Gastrocnemius medialis (tissue), 4 donors: ENCODE data around the gene RCVRN.

Experiments used
- POLR2A ChIP-seq, 2 donors: fragments of 450-650 bp; IDR thresholded peaks; one replicate each; pipeline ENCODE4 v1.6.1; 2017; ENCODE audit warnings: antibody characterized with exemption in 2 of 2, mild to moderate bottlenecking in 2 of 2, moderate library complexity in 2 of 2
- TF ChIP-seq, protein P1 (sequence below), 5 experiments: fragments of 450-650 bp in 3 of 5; fragments of 200-600 bp in 2 of 5; sonication (generic) in 2 of 5; IDR thresholded peaks in 4 of 5; conservative IDR thresholded peaks in 1 of 5; 1 replicate in 4 of 5; 2 replicates in 1 of 5; pipeline ENCODE4 v1.5.1; 2016 to 2019; ENCODE audit warnings: antibody characterized with exemption in 5 of 5, mild to moderate bottlenecking in 3 of 5, moderate library complexity in 3 of 5

GRCh38 chr17:9893411-9894012 is 11.6 kb downstream of the RCVRN start:
- TF ChIP-seq POLR2A (IDR thresholded peaks at IDR 0.05), result no peak
- TF ChIP-seq, protein P1, sequence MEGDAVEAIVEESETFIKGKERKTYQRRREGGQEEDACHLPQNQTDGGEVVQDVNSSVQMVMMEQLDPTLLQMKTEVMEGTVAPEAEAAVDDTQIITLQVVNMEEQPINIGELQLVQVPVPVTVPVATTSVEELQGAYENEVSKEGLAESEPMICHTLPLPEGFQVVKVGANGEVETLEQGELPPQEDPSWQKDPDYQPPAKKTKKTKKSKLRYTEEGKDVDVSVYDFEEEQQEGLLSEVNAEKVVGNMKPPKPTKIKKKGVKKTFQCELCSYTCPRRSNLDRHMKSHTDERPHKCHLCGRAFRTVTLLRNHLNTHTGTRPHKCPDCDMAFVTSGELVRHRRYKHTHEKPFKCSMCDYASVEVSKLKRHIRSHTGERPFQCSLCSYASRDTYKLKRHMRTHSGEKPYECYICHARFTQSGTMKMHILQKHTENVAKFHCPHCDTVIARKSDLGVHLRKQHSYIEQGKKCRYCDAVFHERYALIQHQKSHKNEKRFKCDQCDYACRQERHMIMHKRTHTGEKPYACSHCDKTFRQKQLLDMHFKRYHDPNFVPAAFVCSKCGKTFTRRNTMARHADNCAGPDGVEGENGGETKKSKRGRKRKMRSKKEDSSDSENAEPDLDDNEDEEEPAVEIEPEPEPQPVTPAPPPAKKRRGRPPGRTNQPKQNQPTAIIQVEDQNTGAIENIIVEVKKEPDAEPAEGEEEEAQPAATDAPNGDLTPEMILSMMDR (IDR thresholded peaks at IDR 0.05 in 4 of 5, conservative IDR thresholded peaks at IDR 0.05 in 1 of 5), result no peak
